Measurements from ENCODE around the gene CREB3. TPM values are rescaled to one million over a fixed set of nuclear protein-coding genes. Genes with fewer than 3 reads are reported as not detected.

The CREB3 gene
- total and polyA plus RNA-seq, 9 of the 15 experiments (the other 6 are each of a cell fraction or from before 2014, with no cell fraction given): 5.7 to 18.3 (median 14.9) TPM

DNA sequence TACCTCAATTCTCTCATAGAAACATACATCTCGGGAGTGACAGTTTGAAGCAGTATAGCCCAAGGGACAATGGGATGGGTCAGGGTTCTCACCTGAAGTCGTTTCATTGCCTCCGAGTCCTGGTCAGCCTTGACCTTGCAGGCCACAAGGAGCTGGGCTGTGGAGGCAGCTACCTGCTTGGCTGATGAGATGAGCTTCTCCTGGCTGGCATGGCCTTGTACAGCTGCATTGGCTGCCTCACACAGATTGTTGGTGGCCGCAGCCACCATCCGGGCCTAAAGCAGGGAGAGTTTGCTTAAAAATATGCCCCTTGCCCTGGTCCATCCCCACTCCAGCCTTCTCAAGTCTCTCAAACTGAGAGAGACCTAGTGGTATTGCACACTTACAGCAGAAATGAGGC, 34.2 kb upstream of the CREB3 start:
- ChIA-PET POLR2A (no interaction called here), CTCF (ENCODE audit: low intra/inter-chr PET ratio) (no interaction called here)
- no peak overlapping the region for H2AFZ ChIP-seq (ENCODE audit: low read depth, low read length)
- no peaks in the 10 kb centered on the region for H3K9me1 ChIP-seq (ENCODE audit: control insufficient read depth, insufficient read depth, low read length)
- in situ Hi-C loops (cut with MboI) (no loop called here), intact Hi-C loops (cut with micrococcal nuclease) (loop anchor here (5.0 kb wide), 1 partner anchor 41 kb away; the partner anchor contains the start of genes CCDC107 and RMRP)
- H3K4me3 ChIP-seq: no peak overlapping the region
- BruUV-seq (replicated peaks): no TSS peak
- H3K4me1 ChIP-seq (replicated peaks in 1 of 2; ENCODE audit: control insufficient read depth in 2 of 2, insufficient read depth in 2 of 2, low read length in 2 of 2): no peaks in the 10 kb centered on the region; a peak in 2 of 5 replicates
- no peak for TF ChIP-seq KDM2B (CRISPR knock-in tag; IDR thresholded peaks at IDR 0.05)
- TF ChIP-seq ZBTB8A (IDR thresholded peaks at IDR 0.05; ENCODE audit: partially characterized antibody): no peak
- TF ChIP-seq CXXC5 (CRISPR knock-in tag; IDR thresholded peaks at IDR 0.05): no peak
- no peak for TF ChIP-seq THRB (CRISPR knock-in tag; conservative IDR thresholded peaks at IDR 0.05)
- TF ChIP-seq EHMT2 (IDR thresholded peaks at IDR 0.05): no peak
- TF ChIP-seq ZNF184 (CRISPR knock-in tag; IDR thresholded peaks at IDR 0.05): no peak
- TF ChIP-seq ZNF124 (CRISPR knock-in tag; IDR thresholded peaks at IDR 0.05): no peak
- no peak for TF ChIP-seq NR2C1 (IDR thresholded peaks at IDR 0.05)
- no peak for TF ChIP-seq NR2C1 (tag; IDR thresholded peaks at IDR 0.05)
- no peak for TF ChIP-seq ESRRA (IDR thresholded peaks at IDR 0.05; ENCODE audit: borderline replicate concordance, low read depth)
- FAIRE-seq (no peak), DNase-seq (ENCODE audit: extremely low read depth in 1 of 4, low spot score in 3 of 4) (no peak), ATAC-seq (no peak)
- no peak overlapping the region for H3K4me2 ChIP-seq (ENCODE audit: insufficient read depth, low read length)
- H3K36me3 ChIP-seq (ENCODE audit: control insufficient read depth, insufficient read depth, low read length): peaks cover 74% of the 10 kb centered on the region
- no peak overlapping the region for H3K27ac ChIP-seq (ENCODE audit: extremely low read depth, low read depth, low read length)
- H4K20me1 ChIP-seq (replicated peaks; ENCODE audit: control insufficient read depth, insufficient read depth, low read length): no peaks in the 10 kb centered on the region
- no peaks in the 10 kb centered on the region for H3K79me2 ChIP-seq (ENCODE audit: control insufficient read depth, insufficient read depth, low read length)
- 89% methylated on average over 5 of the region's 5 CpGs for WGBS (ENCODE audit: insufficient coverage, low coverage, missing lambda C conversion rate)
- H3K9ac ChIP-seq (ENCODE audit: insufficient read depth in 1 of 2, low read depth in 2 of 2, low read length in 2 of 2): no peak overlapping the region
- H3K9me3 ChIP-seq (replicated peaks; ENCODE audit: control insufficient read depth, insufficient read depth, low read depth, low read length): no peaks in the 10 kb centered on the region
- H3K27me3 ChIP-seq (ENCODE audit: control insufficient read depth in 2 of 2, insufficient read depth in 2 of 2, low read length in 2 of 2): no peaks in the 10 kb centered on the region
